GM19025 (cell line): ENCODE data around the gene TMEM238.
"Not testable (repeated sequence)": the region's sequence is repeated elsewhere in the genome, so short reads cannot be mapped to it uniquely, and the experiment has no call there.

ENCODE experiments used
- ATAC-seq: cut with Tn5 transposase; IDR thresholded peaks from one replicate; pipeline ENCODE4 v1.9.1; 2021; ENCODE audit warnings: mild to moderate bottlenecking, low read depth, moderate library complexity; ENCODE audit not compliant: unreplicated experiment

Gene TMEM238

DNA sequence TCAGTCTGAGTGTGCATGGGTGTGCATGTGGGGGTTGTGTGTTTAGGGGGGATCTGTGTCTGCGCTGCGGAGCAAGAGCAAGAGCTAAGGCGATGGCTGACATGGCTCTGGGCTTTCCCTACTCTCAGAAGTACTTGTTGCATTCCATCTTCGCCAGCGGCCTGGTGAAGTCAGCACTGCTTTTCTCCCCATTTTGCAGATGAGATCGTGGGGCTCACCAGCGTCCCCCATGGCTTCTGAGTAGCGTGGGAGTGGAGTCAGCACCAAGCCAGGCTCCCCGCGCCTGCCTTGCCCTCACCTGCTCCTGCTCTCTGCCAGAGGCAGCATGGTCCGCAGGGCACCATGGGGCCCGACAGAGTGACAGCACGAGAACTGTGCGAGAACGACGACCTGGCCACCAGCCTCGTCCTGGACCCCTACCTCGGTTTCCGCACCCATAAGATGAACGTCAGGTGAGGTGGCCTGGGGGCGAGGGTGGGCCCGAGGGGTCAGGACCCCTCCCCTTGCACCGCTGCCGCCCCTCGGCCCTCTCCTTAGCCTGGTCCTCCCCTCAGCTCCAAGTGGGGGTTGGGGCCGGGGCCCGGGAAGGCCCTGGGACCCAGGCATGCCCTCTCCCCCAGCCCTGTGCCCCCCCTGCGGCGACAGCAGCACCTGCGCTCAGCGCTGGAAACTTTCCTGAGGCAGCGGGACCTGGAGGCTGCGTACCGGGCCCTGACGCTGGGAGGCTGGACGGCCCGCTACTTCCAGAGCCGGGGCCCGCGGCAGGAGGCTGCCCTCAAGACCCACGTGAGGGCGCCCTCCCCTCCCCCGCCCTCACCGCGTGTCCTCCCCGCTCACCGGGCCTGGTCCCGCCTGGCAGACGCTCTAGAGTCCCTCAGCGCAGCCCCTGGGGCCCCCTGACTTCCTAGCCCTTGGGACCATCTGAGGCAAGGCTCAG lies 42.2 kb downstream of the TMEM238 start:
- no peak for ATAC-seq

DNA sequence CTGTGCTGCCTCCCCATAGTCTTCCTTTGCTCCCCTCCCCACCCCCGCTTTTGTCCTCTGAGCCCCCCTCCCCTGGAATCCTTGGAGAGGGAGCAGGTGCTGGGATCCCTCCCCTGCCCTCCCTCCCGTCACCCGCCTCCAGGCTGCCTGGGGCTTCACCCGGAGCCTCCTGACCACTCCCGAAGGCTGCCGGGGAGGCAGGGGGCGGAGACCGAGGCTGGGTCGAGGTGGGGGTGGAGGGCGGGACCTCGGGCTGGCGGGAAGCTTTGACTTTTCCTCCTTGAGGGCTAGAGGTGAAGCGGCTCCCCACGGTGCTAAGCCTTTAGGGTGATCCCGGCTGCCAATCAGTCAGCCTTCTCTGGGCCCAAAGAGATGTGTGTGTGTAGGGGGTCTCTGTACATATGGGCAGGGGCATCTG lies 42.9 kb downstream of the TMEM238 start:
- ATAC-seq = no peak

DNA sequence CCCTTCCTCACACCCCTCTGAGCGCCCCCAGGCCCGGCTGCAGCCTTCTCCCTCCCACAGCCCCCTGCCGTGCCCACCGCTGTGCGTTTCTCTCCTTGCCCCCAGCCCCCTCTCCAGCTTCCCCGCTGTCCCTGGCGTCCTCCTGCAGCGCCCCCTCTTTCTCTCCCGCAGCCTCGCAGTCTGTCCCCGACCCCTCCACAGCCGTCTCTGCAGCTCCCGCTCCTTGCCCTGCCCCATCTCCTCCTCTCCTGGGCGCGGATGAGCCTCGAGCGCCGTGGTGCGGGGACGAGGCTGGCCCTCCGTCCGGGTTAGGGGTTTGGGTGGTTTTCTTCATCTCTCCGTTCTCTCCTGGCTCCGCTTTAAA lies 43.3 kb downstream of the TMEM238 start:
- no peak for ATAC-seq

DNA sequence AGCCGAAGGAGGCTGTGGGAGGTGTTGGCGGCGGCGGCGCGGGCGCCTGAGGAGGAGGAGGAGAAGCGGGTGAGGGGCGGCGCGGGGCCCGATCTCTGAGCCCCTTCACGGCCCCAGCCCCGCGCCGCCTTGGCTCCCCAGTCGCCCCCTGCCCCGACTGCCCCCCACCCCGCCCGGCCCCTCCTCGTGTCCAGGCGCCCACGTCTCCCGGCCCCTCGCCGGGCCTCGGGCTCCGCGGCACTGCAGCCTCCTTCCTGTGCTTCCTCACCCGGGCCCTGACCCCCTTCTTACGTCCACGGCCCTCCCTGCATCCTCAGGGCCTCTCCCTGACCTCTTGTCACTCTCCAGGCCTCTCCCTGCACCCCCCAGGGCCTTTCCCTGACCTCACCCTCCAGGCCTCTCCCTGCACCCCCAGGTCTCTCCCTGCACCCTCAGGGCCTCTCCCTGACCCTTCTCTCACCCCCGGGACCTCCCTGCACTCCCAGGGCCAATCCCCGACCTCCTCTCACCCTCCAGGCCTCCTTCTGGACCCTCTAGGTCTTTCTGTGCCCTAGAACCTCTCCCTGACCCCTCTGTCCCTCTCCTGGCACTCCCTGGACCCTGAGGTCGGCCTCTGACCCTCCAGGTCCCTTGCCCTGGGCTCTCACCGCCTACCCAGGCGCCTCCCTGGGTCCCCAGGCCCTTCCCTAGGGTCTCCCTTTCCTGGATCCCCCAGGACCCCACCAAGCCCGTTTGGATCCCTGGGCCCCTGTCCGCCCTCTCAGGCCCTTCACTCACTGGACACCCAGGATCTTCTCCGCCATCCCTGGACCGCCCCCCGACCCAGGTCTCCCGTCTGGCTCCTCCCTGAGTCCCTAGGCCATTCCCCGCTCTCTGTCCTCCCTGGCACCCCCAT lies 44.0 kb downstream of the TMEM238 start:
- ATAC-seq = no peak

DNA sequence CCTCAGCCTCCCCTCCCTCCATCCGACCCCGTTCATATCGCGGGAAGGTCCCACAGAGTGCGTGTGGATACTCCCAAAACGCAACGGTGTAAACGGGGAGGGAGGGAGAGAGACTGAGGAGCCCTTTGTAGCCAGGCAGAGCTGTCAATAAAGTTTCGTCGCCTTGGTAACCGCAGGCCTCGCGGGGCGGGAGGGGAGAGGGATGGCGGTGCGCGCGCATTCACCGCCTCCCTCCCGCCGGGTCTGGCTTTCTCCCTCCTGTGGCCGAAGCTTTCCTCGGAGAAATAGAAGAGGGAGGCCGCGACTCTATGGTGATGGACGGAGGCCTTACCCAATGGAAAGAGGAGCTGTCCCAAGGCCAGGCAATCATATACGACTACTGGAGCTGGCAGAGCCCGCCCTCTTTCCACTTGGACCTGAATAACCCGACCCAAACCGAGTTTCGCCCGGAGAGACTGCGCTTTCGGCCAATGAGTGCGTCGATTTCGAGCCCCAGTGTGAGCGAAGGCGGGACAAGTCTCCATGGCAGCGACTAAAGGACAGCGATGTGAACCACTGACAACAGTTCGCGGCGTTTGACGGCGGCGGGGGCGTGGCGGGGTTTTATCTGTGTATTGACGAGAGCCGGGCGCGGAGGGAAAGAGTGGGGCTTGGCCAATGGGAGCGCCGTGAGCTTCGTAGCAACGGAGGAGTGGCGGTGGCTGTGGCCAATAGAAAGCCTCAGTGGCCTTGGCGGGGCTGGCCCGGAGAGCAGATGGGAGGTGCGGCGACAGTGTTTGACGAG lies 44.8 kb downstream of the TMEM238 start, which contains the start of gene KMT5C:
Gene KMT5C (plus strand): TSS at position 772 of the 784 bp plus-strand sequence. CDS start 2,061 bp downstream, outside the sequence.
- ATAC-seq = peak; percentile 82

DNA sequence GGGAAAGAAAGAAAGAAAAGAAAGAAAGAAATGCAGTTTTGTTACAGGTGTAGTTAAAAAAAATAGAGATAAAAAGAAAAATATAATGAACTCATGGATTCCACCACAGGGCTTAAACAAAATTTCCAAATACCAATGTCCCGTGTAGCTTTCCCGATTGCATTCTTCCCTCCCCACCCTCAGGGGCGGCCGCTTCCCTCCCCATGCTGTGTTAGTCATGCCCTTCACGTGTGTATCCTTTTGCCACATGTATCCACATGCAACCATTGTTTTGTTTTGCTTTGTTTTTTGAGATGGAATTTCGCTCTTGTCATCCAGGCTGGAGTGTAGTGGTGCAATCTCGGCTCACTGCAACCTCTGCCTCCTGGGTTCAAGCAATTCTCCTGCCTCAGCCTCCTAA lies 48.0 kb downstream of the TMEM238 start:
- no peak for ATAC-seq

DNA sequence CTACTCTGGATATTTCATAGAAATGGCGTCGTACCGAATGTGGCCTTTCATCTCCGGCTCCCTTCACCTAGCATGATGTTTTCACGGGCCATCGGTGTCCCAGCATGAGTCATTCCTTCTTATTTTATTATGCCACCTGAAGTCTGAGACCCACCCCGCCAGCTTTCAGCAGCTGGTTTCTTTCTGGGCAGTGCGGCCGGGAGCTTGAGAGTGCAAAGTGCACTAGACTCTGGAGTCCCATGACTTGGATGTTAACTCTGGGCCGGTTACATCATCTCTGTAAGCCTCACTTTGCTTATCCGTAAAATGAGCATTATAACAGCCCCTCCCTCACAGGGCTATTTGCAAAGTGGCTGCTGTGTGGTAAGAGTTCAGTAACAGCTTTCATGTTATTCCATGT lies 50.2 kb downstream of the TMEM238 start:
- no peak for ATAC-seq

DNA sequence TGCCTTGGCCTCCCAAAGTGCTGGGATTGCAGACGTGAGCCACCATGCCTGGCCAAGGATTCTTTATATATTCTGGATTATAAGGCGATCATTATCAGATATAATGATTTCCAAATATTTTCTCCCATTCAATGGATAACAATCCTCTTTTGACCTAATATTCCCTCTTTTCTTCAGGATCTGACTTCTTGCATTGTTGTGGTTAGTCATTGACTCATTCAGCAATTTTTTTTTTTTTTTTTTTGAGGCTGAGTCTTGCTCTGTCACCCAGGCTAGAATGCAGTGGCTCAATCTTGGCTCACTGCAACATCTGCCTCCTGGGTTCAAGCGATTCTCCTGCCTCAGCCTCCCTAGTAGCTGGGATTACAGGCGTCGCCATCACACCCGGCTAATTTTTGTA lies 54.3 kb downstream of the TMEM238 start:
- ATAC-seq = not testable (repeated sequence)
